ENCODE data around the gene KIF1B. TPM values are rescaled to one million over a fixed set of nuclear protein-coding genes. Genes with fewer than 3 reads are reported as not detected.
A peak's percentile ranks its signal among the peaks of the same experiment; 100 is the strongest.

The KIF1B gene
- total RNA-seq, 2 donors from 2014 or later: 39.7 to 47.4 TPM

DNA sequence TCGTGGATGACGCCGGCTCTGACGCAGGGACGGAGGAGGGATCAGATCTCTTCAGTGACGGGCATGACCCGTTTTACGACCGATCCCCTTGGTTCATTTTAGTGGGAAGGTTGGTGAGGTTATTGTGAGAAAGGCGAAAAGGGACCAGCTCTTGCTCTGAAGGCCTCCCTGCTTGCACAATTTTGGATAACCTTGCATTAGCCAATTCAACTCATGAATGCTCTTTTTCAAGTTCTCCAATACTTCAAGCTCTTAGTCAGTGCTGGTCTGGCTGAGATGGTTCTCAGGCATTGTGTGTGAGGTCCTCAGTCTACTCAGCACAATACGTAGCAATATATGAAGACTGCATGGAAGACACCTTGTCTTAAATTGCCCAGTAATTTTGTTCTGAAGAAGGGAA lies 115.9 kb downstream of the KIF1B start:
- intact Hi-C loops (cut with DNase I): no loop called here

DNA sequence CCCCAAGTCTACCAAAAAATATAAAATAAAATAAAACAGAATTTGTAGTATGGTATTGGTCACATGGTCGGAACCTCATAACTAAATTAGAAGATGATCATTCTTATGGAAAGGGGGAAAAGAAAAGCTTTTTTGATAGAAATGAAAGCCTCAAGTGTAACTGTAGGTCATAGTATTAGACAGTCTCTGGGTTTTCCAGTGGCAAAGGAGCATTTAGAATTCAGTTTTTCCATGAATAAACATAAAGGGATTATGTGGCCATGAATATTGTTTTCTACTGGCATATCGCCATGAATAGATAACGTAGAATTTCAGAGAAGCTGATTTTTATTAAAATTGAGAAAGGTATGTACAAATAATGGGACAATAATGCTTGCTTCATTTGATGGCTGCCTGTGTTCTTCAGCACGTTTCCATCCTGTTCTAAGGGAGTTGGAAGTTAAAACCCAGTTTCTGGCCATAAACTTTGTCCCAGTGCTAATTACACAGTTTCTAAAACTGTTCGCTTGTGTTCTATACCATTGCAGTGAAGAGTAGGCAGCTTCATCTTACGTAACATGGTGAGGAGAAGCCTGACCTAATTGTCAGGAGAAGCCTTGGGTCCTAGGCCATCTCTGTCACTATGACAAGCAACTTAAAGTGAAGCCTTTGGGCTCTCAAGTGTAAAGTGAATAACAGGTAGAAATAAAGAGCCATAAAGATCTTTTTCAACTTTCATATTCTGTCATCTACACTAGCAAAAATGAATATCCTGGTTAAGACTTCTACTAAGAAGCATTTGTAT lies 118.0 kb downstream of the KIF1B start:
- no peak for DNase-seq
- Histone ChIP-seq H3K9ac (ENCODE audit: low read depth in 2 of 2, low read length in 2 of 2) (no peak overlapping the region), H3K36me3 (no peaks in the 10 kb centered on the region), H3K4me3 (no peak overlapping the region), H3K27ac (no peak overlapping the region), H3K4me1 (no peaks in the 10 kb centered on the region), H3K27me3 (no peaks in the 10 kb centered on the region), H3K9me3 (no peaks in the 10 kb centered on the region)
- TF ChIP-seq, protein P1, sequence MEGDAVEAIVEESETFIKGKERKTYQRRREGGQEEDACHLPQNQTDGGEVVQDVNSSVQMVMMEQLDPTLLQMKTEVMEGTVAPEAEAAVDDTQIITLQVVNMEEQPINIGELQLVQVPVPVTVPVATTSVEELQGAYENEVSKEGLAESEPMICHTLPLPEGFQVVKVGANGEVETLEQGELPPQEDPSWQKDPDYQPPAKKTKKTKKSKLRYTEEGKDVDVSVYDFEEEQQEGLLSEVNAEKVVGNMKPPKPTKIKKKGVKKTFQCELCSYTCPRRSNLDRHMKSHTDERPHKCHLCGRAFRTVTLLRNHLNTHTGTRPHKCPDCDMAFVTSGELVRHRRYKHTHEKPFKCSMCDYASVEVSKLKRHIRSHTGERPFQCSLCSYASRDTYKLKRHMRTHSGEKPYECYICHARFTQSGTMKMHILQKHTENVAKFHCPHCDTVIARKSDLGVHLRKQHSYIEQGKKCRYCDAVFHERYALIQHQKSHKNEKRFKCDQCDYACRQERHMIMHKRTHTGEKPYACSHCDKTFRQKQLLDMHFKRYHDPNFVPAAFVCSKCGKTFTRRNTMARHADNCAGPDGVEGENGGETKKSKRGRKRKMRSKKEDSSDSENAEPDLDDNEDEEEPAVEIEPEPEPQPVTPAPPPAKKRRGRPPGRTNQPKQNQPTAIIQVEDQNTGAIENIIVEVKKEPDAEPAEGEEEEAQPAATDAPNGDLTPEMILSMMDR (IDR thresholded peaks at IDR 0.05): no peak
- intact Hi-C loops (cut with DNase I): no loop called here

More for the DNA sequence above, 115.9 kb downstream of the KIF1B start:
- TF ChIP-seq, protein P1 (IDR thresholded peaks at IDR 0.05): no peak
- no peaks in the 10 kb centered on the region for H3K4me1 ChIP-seq
- H3K9me3 ChIP-seq: no peaks in the 10 kb centered on the region
- no peak overlapping the region for H3K27ac ChIP-seq
- no peak overlapping the region for H3K9ac ChIP-seq (ENCODE audit: low read depth in 2 of 2, low read length in 2 of 2)
- H3K36me3 ChIP-seq: no peaks in the 10 kb centered on the region
- no peak for DNase-seq
- H3K27me3 ChIP-seq: no peaks in the 10 kb centered on the region
- H3K4me3 ChIP-seq: no peak overlapping the region

DNA sequence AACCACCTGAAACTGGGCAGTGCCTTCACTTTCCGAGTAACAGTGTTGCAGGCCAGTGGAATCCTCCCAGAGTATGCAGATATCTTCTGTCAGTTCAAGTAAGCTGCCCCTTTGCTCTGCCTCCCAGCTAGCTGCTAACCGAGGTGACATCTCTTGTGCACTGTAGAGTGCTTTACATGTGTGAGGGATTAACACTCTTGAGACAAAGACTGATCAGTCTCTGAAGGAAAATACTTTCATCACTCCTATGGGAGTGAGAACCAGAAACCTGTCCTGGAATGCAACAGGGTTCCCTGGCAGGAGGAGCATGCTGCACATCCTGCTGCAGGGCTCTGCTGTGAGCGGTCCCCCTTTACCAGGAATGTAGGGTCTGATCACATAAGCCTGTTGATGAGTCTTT lies 127.1 kb downstream of the KIF1B start:
- Histone ChIP-seq H3K9ac (ENCODE audit: low read depth in 2 of 2, low read length in 2 of 2) (no peak overlapping the region), H3K36me3 (peaks cover 8% of the 10 kb centered on the region), H3K27me3 (no peaks in the 10 kb centered on the region), H3K9me3 (no peaks in the 10 kb centered on the region), H3K4me3 (no peak overlapping the region), H3K27ac (no peak overlapping the region), H3K4me1 (no peaks in the 10 kb centered on the region)
- no peak for DNase-seq
- TF ChIP-seq, protein P1 (IDR thresholded peaks at IDR 0.05): no peak
- intact Hi-C loops (cut with DNase I): loop anchor here (5.0 kb wide), 1 partner anchor 125 kb away; the partner anchor contains the start of gene KIF1B

DNA sequence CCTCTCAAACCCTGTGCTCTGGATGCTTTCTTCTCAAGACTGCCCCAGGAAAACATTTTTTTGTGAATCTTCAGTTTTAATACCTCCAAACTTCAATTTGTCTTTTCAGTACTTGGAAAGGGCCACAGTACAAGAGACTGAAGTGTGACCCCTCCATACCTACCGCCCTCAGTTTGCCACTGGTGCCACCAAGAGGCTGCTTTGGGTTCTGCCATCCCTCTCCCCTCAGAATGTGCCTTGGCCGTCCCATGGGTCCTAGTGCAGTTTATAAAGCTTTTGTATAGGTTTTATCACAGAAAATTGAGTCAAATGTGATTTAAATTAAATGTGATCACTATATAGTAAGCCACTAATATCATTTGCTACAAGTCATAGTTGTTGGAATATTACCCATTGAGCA lies 127.7 kb downstream of the KIF1B start:
- Histone ChIP-seq H3K9me3 (no peaks in the 10 kb centered on the region), H3K4me1 (no peaks in the 10 kb centered on the region), H3K36me3 (peaks cover 8% of the 10 kb centered on the region), H3K4me3 (no peak overlapping the region), H3K27ac (no peak overlapping the region), H3K27me3 (no peaks in the 10 kb centered on the region), H3K9ac (ENCODE audit: low read depth in 2 of 2, low read length in 2 of 2) (no peak overlapping the region)
- DNase-seq: peak; percentile 38
- TF ChIP-seq, protein P1 (IDR thresholded peaks at IDR 0.05): peak; percentile 45
- intact Hi-C loops (cut with DNase I): loop anchor here (5.0 kb wide), 1 partner anchor 126 kb away; the partner anchor contains the start of gene KIF1B

DNA sequence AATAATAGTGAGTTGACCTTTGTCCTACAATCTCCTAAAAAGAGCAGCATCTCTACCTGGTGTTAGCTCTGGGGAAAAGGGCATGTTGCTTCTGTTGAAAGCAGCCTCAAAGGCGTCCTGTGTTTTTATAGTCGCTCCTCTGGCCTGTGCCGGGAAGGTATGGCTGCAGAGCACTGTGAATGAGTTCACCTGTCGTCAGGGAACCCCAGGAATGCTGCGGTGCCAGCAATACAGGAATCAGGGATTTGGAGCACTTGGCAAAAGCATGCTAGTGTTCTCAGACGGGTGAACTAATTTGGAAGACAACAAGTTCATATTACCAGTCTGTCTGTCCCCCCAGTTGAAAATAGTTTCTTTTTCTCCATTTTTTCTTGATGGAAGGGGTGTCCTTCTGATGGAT lies 128.2 kb downstream of the KIF1B start:
- Histone ChIP-seq H3K9me3 (no peaks in the 10 kb centered on the region), H3K27me3 (no peaks in the 10 kb centered on the region), H3K9ac (ENCODE audit: low read depth in 2 of 2, low read length in 2 of 2) (no peak overlapping the region), H3K36me3 (peaks cover 8% of the 10 kb centered on the region), H3K27ac (no peak overlapping the region), H3K4me1 (no peaks in the 10 kb centered on the region), H3K4me3 (no peak overlapping the region)
- DNase-seq: no peak
- intact Hi-C loops (cut with DNase I): loop anchor here (5.0 kb wide), 1 partner anchor 126 kb away; the partner anchor contains the start of gene KIF1B
- TF ChIP-seq, protein P1 (IDR thresholded peaks at IDR 0.05): no peak
